ENCODE data around the gene PXK.

PXK gene

DNA sequence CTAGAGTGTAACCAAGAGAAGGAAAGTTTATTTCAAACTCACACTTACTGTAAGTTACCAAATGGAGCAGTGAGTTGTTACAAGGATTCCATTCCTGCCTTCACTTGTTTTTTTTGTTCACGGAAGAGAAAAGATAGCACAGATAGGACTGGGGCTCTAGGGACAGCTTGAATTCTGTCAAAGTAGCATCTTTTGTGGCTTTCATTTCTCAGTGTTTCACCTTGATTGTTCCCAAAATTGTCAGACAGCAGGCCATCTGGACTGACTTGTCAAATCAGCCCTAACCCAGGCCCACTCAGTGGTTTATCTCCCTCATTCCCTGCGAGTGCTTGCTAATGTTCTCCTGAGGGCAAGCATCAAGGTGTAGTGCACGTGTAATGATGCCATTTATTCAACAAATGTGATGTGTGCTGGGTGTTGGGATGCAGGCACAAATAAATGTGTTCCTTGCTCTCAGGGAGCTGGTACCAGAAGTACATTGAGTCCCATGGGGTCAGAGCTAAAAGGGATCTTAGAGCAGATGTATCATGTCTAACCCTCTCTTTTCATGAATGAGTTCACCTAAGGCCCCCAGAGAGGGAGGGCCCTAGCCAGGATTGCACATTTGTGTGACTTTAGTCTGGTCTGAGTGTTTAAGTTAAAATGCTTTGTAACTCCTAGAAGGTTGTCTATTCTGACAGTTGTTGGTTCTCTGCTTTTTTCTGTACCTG, 51.8 kb downstream of the PXK start:
- no peak for DNase-seq (ENCODE audit: low read depth)

DNA sequence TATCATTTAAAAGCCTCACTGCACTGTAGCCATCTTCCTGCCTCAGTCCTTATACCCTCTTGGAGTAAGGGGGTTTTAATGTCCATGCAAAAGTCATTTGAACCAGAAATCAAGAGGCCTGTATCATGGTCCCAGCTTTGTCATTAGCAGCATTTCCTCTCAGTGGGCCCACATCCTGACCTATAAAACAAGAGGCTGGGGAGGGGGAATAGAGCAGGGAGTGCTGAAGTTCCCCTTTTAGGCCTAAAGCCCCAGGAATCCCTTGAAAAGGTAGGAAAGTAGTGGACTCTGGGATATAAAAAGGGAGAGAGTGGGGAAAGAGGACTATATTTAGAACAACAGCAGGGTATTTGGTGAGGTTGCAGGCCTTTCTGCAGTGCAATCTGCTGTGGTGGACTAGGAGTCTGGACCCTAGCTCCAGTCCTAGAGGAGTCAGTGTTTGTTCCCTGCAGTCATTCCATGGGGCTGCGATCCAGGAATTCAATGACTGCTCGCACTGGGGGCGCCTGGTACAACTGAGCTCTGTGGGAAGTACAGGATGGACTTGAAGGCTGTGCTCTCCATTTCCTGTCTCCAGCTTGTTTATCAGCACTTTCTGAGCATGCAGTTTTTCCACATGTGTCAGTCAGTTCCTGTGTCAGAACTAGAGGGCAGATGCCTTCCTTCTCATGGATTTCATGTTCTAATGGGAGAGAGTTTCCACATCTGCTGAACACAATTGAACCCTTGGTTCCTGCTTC, 54.1 kb downstream of the PXK start:
- peak; percentile 41 for DNase-seq (ENCODE audit: low read depth)
- H3K4me3 ChIP-seq (ENCODE audit: low read depth, low read length), result no peak overlapping the region
- no peak for TF ChIP-seq POLR2A (IDR thresholded peaks at IDR 0.05; ENCODE audit: extremely low read depth, insufficient read length)
- TF ChIP-seq, protein P1, sequence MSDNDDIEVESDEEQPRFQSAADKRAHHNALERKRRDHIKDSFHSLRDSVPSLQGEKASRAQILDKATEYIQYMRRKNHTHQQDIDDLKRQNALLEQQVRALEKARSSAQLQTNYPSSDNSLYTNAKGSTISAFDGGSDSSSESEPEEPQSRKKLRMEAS (IDR thresholded peaks at IDR 0.05; ENCODE audit: low read depth, low read length), result no peak
- no peak for TF ChIP-seq MYC (IDR thresholded peaks at IDR 0.05; ENCODE audit: low read depth, low read length)
- TF ChIP-seq, protein P2, sequence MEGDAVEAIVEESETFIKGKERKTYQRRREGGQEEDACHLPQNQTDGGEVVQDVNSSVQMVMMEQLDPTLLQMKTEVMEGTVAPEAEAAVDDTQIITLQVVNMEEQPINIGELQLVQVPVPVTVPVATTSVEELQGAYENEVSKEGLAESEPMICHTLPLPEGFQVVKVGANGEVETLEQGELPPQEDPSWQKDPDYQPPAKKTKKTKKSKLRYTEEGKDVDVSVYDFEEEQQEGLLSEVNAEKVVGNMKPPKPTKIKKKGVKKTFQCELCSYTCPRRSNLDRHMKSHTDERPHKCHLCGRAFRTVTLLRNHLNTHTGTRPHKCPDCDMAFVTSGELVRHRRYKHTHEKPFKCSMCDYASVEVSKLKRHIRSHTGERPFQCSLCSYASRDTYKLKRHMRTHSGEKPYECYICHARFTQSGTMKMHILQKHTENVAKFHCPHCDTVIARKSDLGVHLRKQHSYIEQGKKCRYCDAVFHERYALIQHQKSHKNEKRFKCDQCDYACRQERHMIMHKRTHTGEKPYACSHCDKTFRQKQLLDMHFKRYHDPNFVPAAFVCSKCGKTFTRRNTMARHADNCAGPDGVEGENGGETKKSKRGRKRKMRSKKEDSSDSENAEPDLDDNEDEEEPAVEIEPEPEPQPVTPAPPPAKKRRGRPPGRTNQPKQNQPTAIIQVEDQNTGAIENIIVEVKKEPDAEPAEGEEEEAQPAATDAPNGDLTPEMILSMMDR (IDR thresholded peaks at IDR 0.05; ENCODE audit: low read depth, low read length), result no peak

More for the DNA sequence above, 51.8 kb downstream of the PXK start:
- no peak overlapping the region for H3K4me3 ChIP-seq (ENCODE audit: low read depth, low read length)
- no peak for TF ChIP-seq POLR2A (IDR thresholded peaks at IDR 0.05; ENCODE audit: extremely low read depth, insufficient read length)
- TF ChIP-seq, protein P1 (IDR thresholded peaks at IDR 0.05; ENCODE audit: low read depth, low read length), result no peak
- no peak for TF ChIP-seq MYC (IDR thresholded peaks at IDR 0.05; ENCODE audit: low read depth, low read length)
- TF ChIP-seq, protein P2 (IDR thresholded peaks at IDR 0.05; ENCODE audit: low read depth, low read length), result no peak

DNA sequence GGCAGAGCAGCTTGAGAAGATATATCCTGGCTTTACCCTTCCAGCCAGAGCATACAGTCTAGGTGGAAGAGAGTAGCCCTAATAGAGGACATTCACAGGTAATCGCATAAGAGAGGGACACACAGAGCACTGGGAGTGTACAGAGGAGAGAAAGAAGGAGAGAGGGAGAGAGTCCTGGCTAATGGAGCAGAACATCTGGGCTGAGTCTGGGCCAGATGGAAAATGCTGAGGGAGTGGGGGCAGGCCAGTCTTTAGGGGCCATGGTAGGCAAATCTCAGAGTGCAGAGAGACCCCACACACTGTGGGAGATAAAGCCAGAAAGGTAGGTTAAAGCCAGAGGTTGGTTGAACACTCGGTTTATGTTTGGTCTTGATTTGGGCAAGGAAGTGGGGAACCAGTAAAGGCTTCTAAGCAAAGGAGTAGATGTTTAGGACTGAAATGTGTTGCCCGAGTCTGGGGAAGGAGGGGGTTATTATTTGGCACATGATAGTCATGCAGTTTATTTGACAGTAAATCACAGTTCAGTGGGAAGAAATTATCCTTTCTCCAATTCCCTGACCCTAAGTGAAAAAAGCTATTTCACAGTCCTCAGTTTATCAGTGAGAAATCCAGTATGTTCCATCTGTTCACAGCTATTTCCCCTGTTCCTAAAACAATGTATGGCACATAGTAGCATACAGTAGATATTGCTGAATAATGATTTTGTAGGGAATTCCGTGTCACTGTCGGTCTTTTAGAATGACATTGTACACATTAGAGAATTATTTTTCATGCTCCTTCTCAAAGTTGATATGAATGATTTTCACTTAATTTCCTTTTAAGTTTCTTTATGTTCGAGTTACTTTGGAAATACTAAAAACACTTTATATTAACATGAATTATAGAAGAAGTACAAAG, 55.2 kb downstream of the PXK start:
- DNase-seq (ENCODE audit: low read depth), result no peak
- no peak for TF ChIP-seq MYC (IDR thresholded peaks at IDR 0.05; ENCODE audit: low read depth, low read length)
- TF ChIP-seq, protein P1 (IDR thresholded peaks at IDR 0.05; ENCODE audit: low read depth, low read length), result no peak
- no peak for TF ChIP-seq POLR2A (IDR thresholded peaks at IDR 0.05; ENCODE audit: extremely low read depth, insufficient read length)
- H3K4me3 ChIP-seq (ENCODE audit: low read depth, low read length), result no peak overlapping the region

DNA sequence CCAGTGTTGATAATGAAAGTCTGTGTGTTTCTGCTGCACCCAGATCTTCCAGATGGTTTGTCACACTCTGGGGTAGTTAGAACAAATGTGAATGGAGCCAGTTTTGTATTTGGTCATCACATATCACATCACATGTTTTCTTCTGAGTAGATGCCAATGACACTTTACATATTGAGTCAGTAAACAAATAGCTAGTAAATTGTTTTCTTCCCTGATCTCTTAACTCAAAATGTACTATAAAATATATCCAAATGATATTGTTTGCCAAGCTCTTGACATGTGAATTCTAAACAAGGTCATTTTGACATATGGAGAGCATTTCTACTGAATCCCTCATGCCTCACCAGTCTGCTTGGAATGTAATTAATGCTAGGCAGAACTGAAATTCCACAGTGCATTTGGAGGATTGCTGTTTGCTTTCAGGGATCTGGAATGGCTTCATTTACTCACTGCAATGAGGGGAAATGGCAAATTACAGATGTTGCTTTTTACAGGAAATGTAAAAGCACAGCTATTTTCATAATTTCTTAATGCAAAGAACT, 55.9 kb downstream of the PXK start:
- TF ChIP-seq, protein P1 (IDR thresholded peaks at IDR 0.05; ENCODE audit: low read depth, low read length), result no peak
- no peak for TF ChIP-seq POLR2A (IDR thresholded peaks at IDR 0.05; ENCODE audit: extremely low read depth, insufficient read length)
- TF ChIP-seq, protein P2 (IDR thresholded peaks at IDR 0.05; ENCODE audit: low read depth, low read length), result no peak
- no peak for TF ChIP-seq MYC (IDR thresholded peaks at IDR 0.05; ENCODE audit: low read depth, low read length)

DNA sequence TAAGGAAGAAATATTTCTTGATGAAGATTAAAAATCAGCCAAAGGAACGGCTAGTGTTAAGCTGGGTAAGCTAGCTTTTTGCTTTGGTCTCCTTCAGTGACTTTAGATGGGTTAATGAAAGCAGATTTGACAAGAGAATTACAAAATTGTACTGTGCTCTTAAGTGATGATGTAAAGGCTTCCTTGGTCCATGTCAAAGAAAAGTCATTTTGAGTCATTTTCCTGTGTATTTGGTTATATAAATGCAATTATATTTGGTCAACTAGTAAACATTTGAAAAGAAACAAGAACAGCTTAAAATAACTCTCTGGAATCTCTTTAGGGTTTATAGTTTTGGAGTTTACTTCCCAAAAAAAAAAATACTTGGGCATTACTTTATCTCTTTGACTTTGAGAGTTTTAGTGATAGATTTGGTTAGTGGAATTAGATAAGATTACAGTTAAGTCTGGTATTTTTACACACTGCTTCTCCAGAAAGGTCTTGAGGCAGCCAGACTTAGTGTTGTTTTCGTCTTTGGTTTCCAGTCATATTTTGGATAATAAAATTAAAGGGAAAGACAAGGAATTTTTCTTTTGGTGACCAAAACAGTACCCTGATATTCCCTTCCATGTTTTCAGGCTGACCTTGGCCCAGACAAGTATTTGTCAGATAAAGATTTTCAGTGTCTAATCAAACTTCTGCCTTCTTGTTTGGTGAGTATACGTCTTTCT, 58.6 kb downstream of the PXK start:
- TF ChIP-seq, protein P2 (IDR thresholded peaks at IDR 0.05; ENCODE audit: low read depth, low read length), result no peak
- no peak for TF ChIP-seq POLR2A (IDR thresholded peaks at IDR 0.05; ENCODE audit: extremely low read depth, insufficient read length)
- TF ChIP-seq, protein P1 (IDR thresholded peaks at IDR 0.05; ENCODE audit: low read depth, low read length), result no peak
- TF ChIP-seq MYC (IDR thresholded peaks at IDR 0.05; ENCODE audit: low read depth, low read length), result no peak
- no peak for DNase-seq (ENCODE audit: low read depth)
- H3K4me3 ChIP-seq (ENCODE audit: low read depth, low read length), result no peak overlapping the region

More for the DNA sequence above, 55.9 kb downstream of the PXK start:
- no peak for DNase-seq (ENCODE audit: low read depth)
- no peak overlapping the region for H3K4me3 ChIP-seq (ENCODE audit: low read depth, low read length)
